ENCODE measurements around the gene HMGXB4. TPM values are rescaled to one million over a fixed set of nuclear protein-coding genes. Genes with fewer than 3 reads are reported as not detected.

HMGXB4 gene
- total and polyA plus RNA-seq, 2 of the 13 experiments (the other 11 are each of a cell fraction or from before 2014, with no cell fraction given): 13.9 to 16.3 TPM

- TF ChIP-seq, protein P1, sequence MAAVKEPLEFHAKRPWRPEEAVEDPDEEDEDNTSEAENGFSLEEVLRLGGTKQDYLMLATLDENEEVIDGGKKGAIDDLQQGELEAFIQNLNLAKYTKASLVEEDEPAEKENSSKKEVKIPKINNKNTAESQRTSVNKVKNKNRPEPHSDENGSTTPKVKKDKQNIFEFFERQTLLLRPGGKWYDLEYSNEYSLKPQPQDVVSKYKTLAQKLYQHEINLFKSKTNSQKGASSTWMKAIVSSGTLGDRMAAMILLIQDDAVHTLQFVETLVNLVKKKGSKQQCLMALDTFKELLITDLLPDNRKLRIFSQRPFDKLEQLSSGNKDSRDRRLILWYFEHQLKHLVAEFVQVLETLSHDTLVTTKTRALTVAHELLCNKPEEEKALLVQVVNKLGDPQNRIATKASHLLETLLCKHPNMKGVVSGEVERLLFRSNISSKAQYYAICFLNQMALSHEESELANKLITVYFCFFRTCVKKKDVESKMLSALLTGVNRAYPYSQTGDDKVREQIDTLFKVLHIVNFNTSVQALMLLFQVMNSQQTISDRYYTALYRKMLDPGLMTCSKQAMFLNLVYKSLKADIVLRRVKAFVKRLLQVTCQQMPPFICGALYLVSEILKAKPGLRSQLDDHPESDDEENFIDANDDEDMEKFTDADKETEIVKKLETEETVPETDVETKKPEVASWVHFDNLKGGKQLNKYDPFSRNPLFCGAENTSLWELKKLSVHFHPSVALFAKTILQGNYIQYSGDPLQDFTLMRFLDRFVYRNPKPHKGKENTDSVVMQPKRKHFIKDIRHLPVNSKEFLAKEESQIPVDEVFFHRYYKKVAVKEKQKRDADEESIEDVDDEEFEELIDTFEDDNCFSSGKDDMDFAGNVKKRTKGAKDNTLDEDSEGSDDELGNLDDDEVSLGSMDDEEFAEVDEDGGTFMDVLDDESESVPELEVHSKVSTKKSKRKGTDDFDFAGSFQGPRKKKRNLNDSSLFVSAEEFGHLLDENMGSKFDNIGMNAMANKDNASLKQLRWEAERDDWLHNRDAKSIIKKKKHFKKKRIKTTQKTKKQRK (IDR thresholded peaks at IDR 0.05; ENCODE audit: low read length): no peak
- TF ChIP-seq FOXK1 (CRISPR knock-in tag; IDR thresholded peaks at IDR 0.05; ENCODE audit: borderline replicate concordance, low read depth) (no peak), HMG20B (CRISPR knock-in tag; conservative IDR thresholded peaks at IDR 0.05) (peak; percentile 72; the same call in 1 of the 2 replicates), ATF7-NPFF (CRISPR knock-in tag; IDR thresholded peaks at IDR 0.05; ENCODE audit: low read depth) (no peak), RBM39 (IDR thresholded peaks at IDR 0.05; ENCODE audit: low read depth, low read length, poor library complexity, severe bottlenecking) (no peak), ZNF34 (CRISPR knock-in tag; IDR thresholded peaks at IDR 0.05; ENCODE audit: borderline replicate concordance) (no peak), MBD4 (IDR thresholded peaks at IDR 0.05; ENCODE audit: borderline replicate concordance, low read length) (no peak), ZBTB26 (CRISPR knock-in tag; IDR thresholded peaks at IDR 0.05; ENCODE audit: borderline replicate concordance) (peak; percentile 42; the same call in 1 of the 2 replicates), BATF2 (CRISPR knock-in tag; IDR thresholded peaks at IDR 0.05) (no peak), ZNF670 (CRISPR knock-in tag; IDR thresholded peaks at IDR 0.05; ENCODE audit: borderline replicate concordance) (peak; percentile 78; the same call in 1 of the 2 replicates), RXRB (CRISPR knock-in tag; IDR thresholded peaks at IDR 0.05; ENCODE audit: borderline replicate concordance) (peak; percentile 64; the same call in 1 of the 2 replicates), SRF (IDR thresholded peaks at IDR 0.05; ENCODE audit: low read depth, low read length) (no peak), SNAPC2 (CRISPR knock-in tag; IDR thresholded peaks at IDR 0.05) (no peak), MTF2 (CRISPR knock-in tag; IDR thresholded peaks at IDR 0.05; ENCODE audit: borderline replicate concordance) (no peak)
- TF ChIP-seq, protein P2, sequence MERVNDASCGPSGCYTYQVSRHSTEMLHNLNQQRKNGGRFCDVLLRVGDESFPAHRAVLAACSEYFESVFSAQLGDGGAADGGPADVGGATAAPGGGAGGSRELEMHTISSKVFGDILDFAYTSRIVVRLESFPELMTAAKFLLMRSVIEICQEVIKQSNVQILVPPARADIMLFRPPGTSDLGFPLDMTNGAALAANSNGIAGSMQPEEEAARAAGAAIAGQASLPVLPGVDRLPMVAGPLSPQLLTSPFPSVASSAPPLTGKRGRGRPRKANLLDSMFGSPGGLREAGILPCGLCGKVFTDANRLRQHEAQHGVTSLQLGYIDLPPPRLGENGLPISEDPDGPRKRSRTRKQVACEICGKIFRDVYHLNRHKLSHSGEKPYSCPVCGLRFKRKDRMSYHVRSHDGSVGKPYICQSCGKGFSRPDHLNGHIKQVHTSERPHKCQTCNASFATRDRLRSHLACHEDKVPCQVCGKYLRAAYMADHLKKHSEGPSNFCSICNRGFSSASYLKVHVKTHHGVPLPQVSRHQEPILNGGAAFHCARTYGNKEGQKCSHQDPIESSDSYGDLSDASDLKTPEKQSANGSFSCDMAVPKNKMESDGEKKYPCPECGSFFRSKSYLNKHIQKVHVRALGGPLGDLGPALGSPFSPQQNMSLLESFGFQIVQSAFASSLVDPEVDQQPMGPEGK (CRISPR knock-in tag; IDR thresholded peaks at IDR 0.05): peak; percentile 79
- TF ChIP-seq, protein P3, sequence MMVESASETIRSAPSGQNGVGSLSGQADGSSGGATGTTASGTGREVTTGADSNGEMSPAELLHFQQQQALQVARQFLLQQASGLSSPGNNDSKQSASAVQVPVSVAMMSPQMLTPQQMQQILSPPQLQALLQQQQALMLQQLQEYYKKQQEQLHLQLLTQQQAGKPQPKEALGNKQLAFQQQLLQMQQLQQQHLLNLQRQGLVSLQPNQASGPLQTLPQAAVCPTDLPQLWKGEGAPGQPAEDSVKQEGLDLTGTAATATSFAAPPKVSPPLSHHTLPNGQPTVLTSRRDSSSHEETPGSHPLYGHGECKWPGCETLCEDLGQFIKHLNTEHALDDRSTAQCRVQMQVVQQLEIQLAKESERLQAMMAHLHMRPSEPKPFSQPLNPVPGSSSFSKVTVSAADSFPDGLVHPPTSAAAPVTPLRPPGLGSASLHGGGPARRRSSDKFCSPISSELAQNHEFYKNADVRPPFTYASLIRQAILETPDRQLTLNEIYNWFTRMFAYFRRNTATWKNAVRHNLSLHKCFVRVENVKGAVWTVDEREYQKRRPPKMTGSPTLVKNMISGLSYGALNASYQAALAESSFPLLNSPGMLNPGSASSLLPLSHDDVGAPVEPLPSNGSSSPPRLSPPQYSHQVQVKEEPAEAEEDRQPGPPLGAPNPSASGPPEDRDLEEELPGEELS (CRISPR knock-in tag; IDR thresholded peaks at IDR 0.05): peak; percentile 59; the same call in 1 of the 2 replicates
These were observed 55.1 kb downstream of the HMGXB4 start (continued) for GRCh38 chr22:35312198-35313059.

Measured in HepG2 (cell line).